HepG2 (cell line): ENCODE data around the gene TNFAIP2. TPM values are rescaled to one million over a fixed set of nuclear protein-coding genes. Genes with fewer than 3 reads are reported as not detected.

Experiments
- ARID5B ChIP-seq: IDR thresholded peaks from 2 replicates; pipeline ENCODE4 v1.4.0; 2020; ENCODE audit warnings: mild to moderate bottlenecking, missing genetic modification reagents
- HNF1A ChIP-seq, 2 experiments: sonication (generic) in 1 of 2; formaldehyde crosslinking in 1 of 2; IDR thresholded peaks; 2 replicates each; pipeline versions ENCODE4 v1.4.0 to v1.6.1; 2016 to 2020; ENCODE audit warnings: borderline replicate concordance in 1 of 2, low read depth in 1 of 2, mild to moderate bottlenecking in 1 of 2, missing genetic modification reagents in 1 of 2
- HOXA7 ChIP-seq: sonication (generic); formaldehyde crosslinking; IDR thresholded peaks from 2 replicates; pipeline ENCODE4 v1.8.1; 2022; ENCODE audit warnings: mild to moderate bottlenecking, missing genetic modification reagents, moderate library complexity
- MAX ChIP-seq: IDR thresholded peaks from 2 replicates; pipeline ENCODE4 v1.6.1; 2012; ENCODE audit warnings: inconsistent platforms
- NBN ChIP-seq: fragments of 450-650 bp; conservative IDR thresholded peaks from 2 replicates; pipeline ENCODE4 v1.6.1; 2017
- PLRG1 ChIP-seq: fragments of 450-650 bp; conservative IDR thresholded peaks from 2 replicates; pipeline ENCODE4 v1.6.1; 2016
- TAF15 ChIP-seq: fragments of 200-400 bp; formaldehyde crosslinking; IDR thresholded peaks from one replicate; pipeline ENCODE4 v1.6.1; 2018; ENCODE audit warnings: mild to moderate bottlenecking, low read depth, low read length; ENCODE audit not compliant: poor library complexity, severe bottlenecking
- TARDBP ChIP-seq: sonication (generic); formaldehyde crosslinking; IDR thresholded peaks from 2 replicates; pipeline ENCODE4 v1.8.0; 2022; ENCODE audit warnings: mild to moderate bottlenecking, missing genetic modification reagents
- TBP ChIP-seq: sonication (generic); formaldehyde crosslinking; IDR thresholded peaks from 2 replicates; pipeline ENCODE4 v1.5.0; 2020; ENCODE audit warnings: missing genetic modification reagents
- TBX2 ChIP-seq: sonication (generic); formaldehyde crosslinking; IDR thresholded peaks from 2 replicates; pipeline ENCODE4 v1.5.0; 2020; ENCODE audit warnings: missing genetic modification reagents, mild to moderate bottlenecking, borderline replicate concordance
- TFAP4 ChIP-seq: sonication (generic); IDR thresholded peaks from 2 replicates; pipeline ENCODE4 v1.6.1; 2016; ENCODE audit warnings: low read depth, borderline replicate concordance
- TRIM22 ChIP-seq: fragments of 450-650 bp; IDR thresholded peaks from 2 replicates; pipeline ENCODE4 v1.6.1; 2017
- ZNF136 ChIP-seq: sonication (generic); formaldehyde crosslinking; IDR thresholded peaks from 2 replicates; pipeline ENCODE4 v1.8.1; 2022; ENCODE audit warnings: low read depth, mild to moderate bottlenecking, moderate library complexity, missing genetic modification reagents
- ZNF446 ChIP-seq: sonication (generic); formaldehyde crosslinking; IDR thresholded peaks from 2 replicates; pipeline ENCODE4 v1.5.0; 2020; ENCODE audit warnings: mild to moderate bottlenecking, missing genetic modification reagents
- ZNF503 ChIP-seq: sonication (generic); formaldehyde crosslinking; IDR thresholded peaks from 2 replicates; pipeline ENCODE4 v1.4.0; 2020; ENCODE audit warnings: missing genetic modification reagents
- polyA plus RNA-seq, 8 experiments: library from polyadenylated mRNA; depleted of rRNA in 3 of 8; stranded (reverse) in 7 of 8; unstranded in 1 of 8; fragments of >200 nt; fragmentation: Illumina TruSeq in 4 of 8; extraction: Trizol in 4 of 8; gene quantifications; 2 replicates each; pipeline versions ENCODE4 v1.2.1 to v1.2.3, GENCODE V29; 2011 to 2016; ENCODE audit warnings: low read depth in 4 of 8, missing spikeins in 1 of 8, mixed read lengths in 1 of 8; ENCODE audit not compliant: insufficient read depth in 1 of 8
- total RNA-seq, 5 experiments: library from RNA; depleted of rRNA; stranded (reverse); fragments of >200 nt; fragmentation: Illumina TruSeq; extraction: Trizol; gene quantifications; 2 replicates each; pipeline ENCODE4 v1.2.3, GENCODE V29; 2016; ENCODE audit warnings: low read depth in 1 of 5

The TNFAIP2 gene
- total and polyA plus RNA-seq, 2 of the 13 experiments (the other 11 are each of a cell fraction or from before 2014, with no cell fraction given): 0.46 to 1.5 TPM

GRCh38 chr14:103104654-103105452 lies 18.4 kb upstream of the TNFAIP2 start (continued):
- TF ChIP-seq ARID5B (peak; percentile 43; the same call in 1 of the 2 replicates), ZNF136 (CRISPR knock-in tag) (peak; percentile 46; the same call in 1 of the 2 replicates), ZNF503 (CRISPR knock-in tag) (no peak), HOXA7 (peak; percentile 78; the same call in 1 of the 2 replicates), TARDBP (peak; percentile 84; the same call in 1 of the 2 replicates), MAX (peak; percentile 17), ZNF446 (CRISPR knock-in tag) (no peak), TBX2 (CRISPR knock-in tag) (peak; percentile 19; the same call in 1 of the 2 replicates), TFAP4 (peak; percentile 20; the same call in 1 of the 2 replicates), TAF15 (peak; percentile 92), TRIM22 (0 out of 2 replicates have a peak, but pooled peaks have one; percentile 46), NBN (0 out of 2 replicates have a peak, but pooled peaks have one; percentile 41), TBP (CRISPR knock-in tag) (no peak), PLRG1 (no peak), HNF1A (IDR thresholded peaks at IDR 0.05; ENCODE audit: low read depth) (no peak), HNF1A (CRISPR knock-in tag; IDR thresholded peaks at IDR 0.05; ENCODE audit: borderline replicate concordance) (no peak)
